Measurements from ENCODE around the gene IPCEF1. TPM values are rescaled to one million over a fixed set of nuclear protein-coding genes. Genes with fewer than 3 reads are reported as not detected.

IPCEF1 gene
- total RNA-seq, 1 experiment from 2014 or later: 0.48 TPM

DNA sequence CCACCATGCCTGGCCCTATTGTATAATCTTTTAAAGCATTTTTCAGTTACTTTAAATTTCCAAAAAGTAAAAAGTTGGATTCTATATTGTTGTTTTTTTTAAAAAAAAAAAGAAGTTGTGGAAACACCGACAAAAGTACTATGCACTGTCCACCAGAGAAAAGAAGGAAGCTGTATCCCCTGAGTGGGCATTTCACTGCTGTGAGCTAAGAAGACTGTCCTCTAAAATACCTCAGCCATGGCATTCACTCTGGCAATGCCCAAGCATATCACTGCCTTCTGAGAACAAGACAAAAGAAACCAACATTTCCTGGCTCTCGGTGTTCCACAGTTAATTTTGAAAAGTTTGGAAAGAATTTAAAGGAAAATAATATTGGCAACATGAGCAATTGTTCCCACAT lies 117.8 kb downstream of the IPCEF1 start:
- H3K9me3 Mint-ChIP-seq: no peaks in the 10 kb centered on the region; a peak in 1 of 5 replicates

More for the DNA sequence above, 117.8 kb downstream of the IPCEF1 start:
- no peak overlapping the region for H2BK20ac ChIP-seq (ENCODE audit: low read depth, low read length, poor library complexity, severe bottlenecking)
- H3K27ac Mint-ChIP-seq: no peak overlapping the region
- H3K4me2 ChIP-seq (ENCODE audit: insufficient read depth, insufficient read length, low read length): no peak overlapping the region
- H2BK15ac ChIP-seq (ENCODE audit: low read depth, low read length): no peak overlapping the region
- no peaks in the 10 kb centered on the region; a peak in 1 of 7 replicates for H3K36me3 Mint-ChIP-seq (ENCODE audit: insufficient read depth in 1 of 3, low read depth in 3 of 3)
- H3K23ac ChIP-seq (ENCODE audit: insufficient read length, low read depth, low read length): no peak overlapping the region
- H2BK12ac ChIP-seq (ENCODE audit: insufficient read length, low read depth, low read length): no peak overlapping the region
- TF ChIP-seq, protein P1, sequence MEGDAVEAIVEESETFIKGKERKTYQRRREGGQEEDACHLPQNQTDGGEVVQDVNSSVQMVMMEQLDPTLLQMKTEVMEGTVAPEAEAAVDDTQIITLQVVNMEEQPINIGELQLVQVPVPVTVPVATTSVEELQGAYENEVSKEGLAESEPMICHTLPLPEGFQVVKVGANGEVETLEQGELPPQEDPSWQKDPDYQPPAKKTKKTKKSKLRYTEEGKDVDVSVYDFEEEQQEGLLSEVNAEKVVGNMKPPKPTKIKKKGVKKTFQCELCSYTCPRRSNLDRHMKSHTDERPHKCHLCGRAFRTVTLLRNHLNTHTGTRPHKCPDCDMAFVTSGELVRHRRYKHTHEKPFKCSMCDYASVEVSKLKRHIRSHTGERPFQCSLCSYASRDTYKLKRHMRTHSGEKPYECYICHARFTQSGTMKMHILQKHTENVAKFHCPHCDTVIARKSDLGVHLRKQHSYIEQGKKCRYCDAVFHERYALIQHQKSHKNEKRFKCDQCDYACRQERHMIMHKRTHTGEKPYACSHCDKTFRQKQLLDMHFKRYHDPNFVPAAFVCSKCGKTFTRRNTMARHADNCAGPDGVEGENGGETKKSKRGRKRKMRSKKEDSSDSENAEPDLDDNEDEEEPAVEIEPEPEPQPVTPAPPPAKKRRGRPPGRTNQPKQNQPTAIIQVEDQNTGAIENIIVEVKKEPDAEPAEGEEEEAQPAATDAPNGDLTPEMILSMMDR (conservative IDR thresholded peaks at IDR 0.05): no peak
- no peaks in the 10 kb centered on the region for H4K20me1 ChIP-seq (ENCODE audit: control insufficient read depth, insufficient read depth, insufficient read length)
- H3K4me1 ChIP-seq (ENCODE audit: insufficient read depth, low read length): peaks cover 5% of the 10 kb centered on the region; the same call in 1 of the 2 replicates
- H3K79me2 ChIP-seq (ENCODE audit: insufficient read depth, low read length): no peaks in the 10 kb centered on the region
- no CpG with 5 or more reads among the region's 2 CpGs for WGBS (ENCODE audit: extremely low coverage, insufficient read length, low lambda C conversion rate)
- no peaks in the 10 kb centered on the region for H3K27me3 Mint-ChIP-seq (ENCODE audit: low read depth)
- no peak overlapping the region for H3K27ac ChIP-seq (ENCODE audit: insufficient read length, low read depth, low read length)
- H2AFZ ChIP-seq (ENCODE audit: low read length): no peak overlapping the region
- H3K79me1 ChIP-seq (ENCODE audit: insufficient read depth, low read depth, low read length, poor library complexity, severe bottlenecking): no peaks in the 10 kb centered on the region
- H3K23me2 ChIP-seq (ENCODE audit: insufficient read length, low read depth, low read length, poor library complexity, severe bottlenecking): no peaks in the 10 kb centered on the region
- H3K4me1 Mint-ChIP-seq: peaks cover 17 to 18% of the 10 kb centered on the region in 2 experiments
- H3K9ac ChIP-seq (ENCODE audit: extremely low read depth, insufficient read length, low read length): no peak overlapping the region
- H2AK5ac ChIP-seq (ENCODE audit: insufficient read length, low read length): no peak overlapping the region
- no peak overlapping the region for H3T11ph ChIP-seq (ENCODE audit: low read length)
- no peak overlapping the region for H4K8ac ChIP-seq (replicated peaks; ENCODE audit: insufficient read length, low read depth, low read length)
- no peak overlapping the region for H4K91ac ChIP-seq (ENCODE audit: insufficient read length, low read depth, low read length)
- H3K4me3 Mint-ChIP-seq: no peak overlapping the region
- no peak overlapping the region for H4K5ac ChIP-seq (ENCODE audit: insufficient read length, low read depth, low read length)
- H2BK5ac ChIP-seq (ENCODE audit: insufficient read length, low read length): no peak overlapping the region
- no peak overlapping the region for H2BK120ac ChIP-seq (ENCODE audit: low read depth, low read length, poor library complexity, severe bottlenecking)
- H3K18ac ChIP-seq (ENCODE audit: insufficient read length, low read depth, low read length): no peak overlapping the region
- H3K56ac ChIP-seq (ENCODE audit: insufficient read length, low read depth, low read length): no peak overlapping the region
- H3K27me3 ChIP-seq (ENCODE audit: insufficient read depth, low read length): no peaks in the 10 kb centered on the region
- H3K4ac ChIP-seq (ENCODE audit: low read depth, low read length): no peak overlapping the region
- H3K14ac ChIP-seq (ENCODE audit: insufficient read depth, low read length): no peak overlapping the region
- DNase-seq: no peak
- no peaks in the 10 kb centered on the region for H3K9me3 ChIP-seq (ENCODE audit: control insufficient read depth, low read depth, low read length)

Measured in H9 (cell line).